SK-N-SH treated with all-trans-retinoic acid at 6 μM for 48 hours (cell line): ENCODE data around the gene ATP2B3.

Experiments used
- CSDC2 ChIP-seq: fragments of 250-450 bp; sonication (Bioruptor Pico); IDR thresholded peaks from 2 replicates; pipeline ENCODE4 v1.5.0; 2020; ENCODE audit warnings: mild to moderate bottlenecking, moderate library complexity
- GLIS3 ChIP-seq: fragments of 250-450 bp; sonication (Bioruptor Pico); IDR thresholded peaks from 2 replicates; pipeline ENCODE4 v1.5.0; 2020; ENCODE audit warnings: mild to moderate bottlenecking, moderate library complexity
- RARB ChIP-seq: fragments of 250-450 bp; sonication (Bioruptor Pico); IDR thresholded peaks from 2 replicates; pipeline ENCODE4 v1.8.0; 2021; ENCODE audit warnings: mild to moderate bottlenecking, moderate library complexity
- ZFP3 ChIP-seq: fragments of 250-450 bp; sonication (Bioruptor Pico); IDR thresholded peaks from 2 replicates; pipeline ENCODE4 v1.5.0; 2020; ENCODE audit warnings: mild to moderate bottlenecking, moderate library complexity
- TF ChIP-seq, protein P1 (sequence below): fragments of 250-450 bp; sonication (Bioruptor Pico); IDR thresholded peaks from 2 replicates; pipeline ENCODE4 v1.5.1; 2020; ENCODE audit warnings: low read depth, mild to moderate bottlenecking, moderate library complexity
- TF ChIP-seq, protein P2 (sequence below): fragments of 250-450 bp; sonication (Bioruptor Pico); IDR thresholded peaks from 2 replicates; pipeline ENCODE4 v1.8.0; 2020; ENCODE audit warnings: mild to moderate bottlenecking, moderate library complexity, borderline replicate concordance
- TF ChIP-seq, protein P3 (sequence below): fragments of 250-450 bp; sonication (Bioruptor Pico); IDR thresholded peaks from 2 replicates; pipeline ENCODE4 v1.5.1; 2021; ENCODE audit warnings: mild to moderate bottlenecking, moderate library complexity

DNA sequence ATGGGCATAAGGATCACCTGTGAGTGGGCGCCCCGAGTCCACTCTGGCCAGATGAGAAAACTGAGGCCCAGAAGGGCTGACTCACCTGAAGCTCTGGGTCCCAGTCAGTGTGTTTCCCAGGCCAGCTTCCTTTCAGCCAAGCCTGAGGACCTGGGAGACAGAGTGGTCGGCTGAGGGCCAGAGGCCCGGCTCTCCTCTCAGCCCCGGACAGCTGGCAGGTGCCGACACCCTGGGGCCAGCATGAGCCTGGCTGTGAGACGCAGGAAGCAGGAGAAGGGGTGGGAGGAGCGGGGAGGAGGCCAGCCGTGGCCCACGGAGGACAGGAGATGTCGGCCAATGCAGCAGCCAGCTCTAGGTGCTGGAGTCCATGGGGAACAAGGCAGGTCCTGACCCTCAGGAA, 28.9 kb downstream of the ATP2B3 start:
- TF ChIP-seq ZFP3 (CRISPR knock-in tag) (no peak), GLIS3 (no peak), RARB (CRISPR knock-in tag) (no peak), CSDC2 (CRISPR knock-in tag) (no peak)
- TF ChIP-seq, protein P1, sequence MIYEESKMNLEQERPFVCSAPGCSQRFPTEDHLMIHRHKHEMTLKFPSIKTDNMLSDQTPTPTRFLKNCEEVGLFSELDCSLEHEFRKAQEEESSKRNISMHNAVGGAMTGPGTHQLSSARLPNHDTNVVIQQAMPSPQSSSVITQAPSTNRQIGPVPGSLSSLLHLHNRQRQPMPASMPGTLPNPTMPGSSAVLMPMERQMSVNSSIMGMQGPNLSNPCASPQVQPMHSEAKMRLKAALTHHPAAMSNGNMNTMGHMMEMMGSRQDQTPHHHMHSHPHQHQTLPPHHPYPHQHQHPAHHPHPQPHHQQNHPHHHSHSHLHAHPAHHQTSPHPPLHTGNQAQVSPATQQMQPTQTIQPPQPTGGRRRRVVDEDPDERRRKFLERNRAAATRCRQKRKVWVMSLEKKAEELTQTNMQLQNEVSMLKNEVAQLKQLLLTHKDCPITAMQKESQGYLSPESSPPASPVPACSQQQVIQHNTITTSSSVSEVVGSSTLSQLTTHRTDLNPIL (CRISPR knock-in tag) = no peak
- TF ChIP-seq, protein P2, sequence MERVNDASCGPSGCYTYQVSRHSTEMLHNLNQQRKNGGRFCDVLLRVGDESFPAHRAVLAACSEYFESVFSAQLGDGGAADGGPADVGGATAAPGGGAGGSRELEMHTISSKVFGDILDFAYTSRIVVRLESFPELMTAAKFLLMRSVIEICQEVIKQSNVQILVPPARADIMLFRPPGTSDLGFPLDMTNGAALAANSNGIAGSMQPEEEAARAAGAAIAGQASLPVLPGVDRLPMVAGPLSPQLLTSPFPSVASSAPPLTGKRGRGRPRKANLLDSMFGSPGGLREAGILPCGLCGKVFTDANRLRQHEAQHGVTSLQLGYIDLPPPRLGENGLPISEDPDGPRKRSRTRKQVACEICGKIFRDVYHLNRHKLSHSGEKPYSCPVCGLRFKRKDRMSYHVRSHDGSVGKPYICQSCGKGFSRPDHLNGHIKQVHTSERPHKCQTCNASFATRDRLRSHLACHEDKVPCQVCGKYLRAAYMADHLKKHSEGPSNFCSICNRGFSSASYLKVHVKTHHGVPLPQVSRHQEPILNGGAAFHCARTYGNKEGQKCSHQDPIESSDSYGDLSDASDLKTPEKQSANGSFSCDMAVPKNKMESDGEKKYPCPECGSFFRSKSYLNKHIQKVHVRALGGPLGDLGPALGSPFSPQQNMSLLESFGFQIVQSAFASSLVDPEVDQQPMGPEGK (CRISPR knock-in tag) = no peak
- TF ChIP-seq, protein P3, sequence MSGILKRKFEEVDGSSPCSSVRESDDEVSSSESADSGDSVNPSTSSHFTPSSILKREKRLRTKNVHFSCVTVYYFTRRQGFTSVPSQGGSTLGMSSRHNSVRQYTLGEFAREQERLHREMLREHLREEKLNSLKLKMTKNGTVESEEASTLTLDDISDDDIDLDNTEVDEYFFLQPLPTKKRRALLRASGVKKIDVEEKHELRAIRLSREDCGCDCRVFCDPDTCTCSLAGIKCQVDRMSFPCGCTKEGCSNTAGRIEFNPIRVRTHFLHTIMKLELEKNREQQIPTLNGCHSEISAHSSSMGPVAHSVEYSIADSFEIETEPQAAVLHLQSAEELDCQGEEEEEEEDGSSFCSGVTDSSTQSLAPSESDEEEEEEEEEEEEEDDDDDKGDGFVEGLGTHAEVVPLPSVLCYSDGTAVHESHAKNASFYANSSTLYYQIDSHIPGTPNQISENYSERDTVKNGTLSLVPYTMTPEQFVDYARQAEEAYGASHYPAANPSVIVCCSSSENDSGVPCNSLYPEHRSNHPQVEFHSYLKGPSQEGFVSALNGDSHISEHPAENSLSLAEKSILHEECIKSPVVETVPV (CRISPR knock-in tag) = no peak
